ENCODE measurements around the gene AMPH.

DNA sequence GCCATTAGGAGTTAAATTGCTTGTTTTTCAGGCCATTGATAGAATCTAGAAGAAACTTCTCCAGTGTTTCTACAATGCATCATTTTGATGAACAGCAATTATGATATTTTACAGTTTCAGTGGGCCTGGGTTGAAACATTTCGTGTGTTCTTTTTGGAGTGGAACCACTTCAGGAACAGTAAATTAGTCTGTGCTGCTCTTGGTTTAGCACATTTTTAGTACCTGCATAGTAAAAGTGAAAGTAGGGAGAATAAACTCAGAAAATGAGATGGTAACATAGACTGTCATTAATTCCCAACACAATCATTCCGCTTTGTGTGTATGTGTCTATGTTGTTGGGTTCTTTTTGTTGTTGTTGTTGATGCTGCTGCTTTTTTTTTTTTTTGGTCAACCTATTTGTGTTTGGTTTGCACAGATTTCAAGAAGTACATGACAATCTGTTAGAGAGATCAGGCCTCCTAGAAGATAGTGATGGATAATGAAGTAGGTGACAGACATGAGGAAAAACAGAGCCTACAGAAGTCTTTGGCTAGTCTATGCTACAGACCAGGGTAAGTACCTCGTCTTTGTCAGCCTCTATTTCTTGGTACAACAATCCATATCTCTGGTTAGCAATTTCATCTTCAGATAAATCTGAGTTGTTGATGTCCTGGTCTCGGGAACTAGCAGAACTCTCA, 203.8 kb downstream of the AMPH start:
- TF ChIP-seq, protein P1, sequence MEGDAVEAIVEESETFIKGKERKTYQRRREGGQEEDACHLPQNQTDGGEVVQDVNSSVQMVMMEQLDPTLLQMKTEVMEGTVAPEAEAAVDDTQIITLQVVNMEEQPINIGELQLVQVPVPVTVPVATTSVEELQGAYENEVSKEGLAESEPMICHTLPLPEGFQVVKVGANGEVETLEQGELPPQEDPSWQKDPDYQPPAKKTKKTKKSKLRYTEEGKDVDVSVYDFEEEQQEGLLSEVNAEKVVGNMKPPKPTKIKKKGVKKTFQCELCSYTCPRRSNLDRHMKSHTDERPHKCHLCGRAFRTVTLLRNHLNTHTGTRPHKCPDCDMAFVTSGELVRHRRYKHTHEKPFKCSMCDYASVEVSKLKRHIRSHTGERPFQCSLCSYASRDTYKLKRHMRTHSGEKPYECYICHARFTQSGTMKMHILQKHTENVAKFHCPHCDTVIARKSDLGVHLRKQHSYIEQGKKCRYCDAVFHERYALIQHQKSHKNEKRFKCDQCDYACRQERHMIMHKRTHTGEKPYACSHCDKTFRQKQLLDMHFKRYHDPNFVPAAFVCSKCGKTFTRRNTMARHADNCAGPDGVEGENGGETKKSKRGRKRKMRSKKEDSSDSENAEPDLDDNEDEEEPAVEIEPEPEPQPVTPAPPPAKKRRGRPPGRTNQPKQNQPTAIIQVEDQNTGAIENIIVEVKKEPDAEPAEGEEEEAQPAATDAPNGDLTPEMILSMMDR (IDR thresholded peaks at IDR 0.05): no peak
- TF ChIP-seq, protein P2, sequence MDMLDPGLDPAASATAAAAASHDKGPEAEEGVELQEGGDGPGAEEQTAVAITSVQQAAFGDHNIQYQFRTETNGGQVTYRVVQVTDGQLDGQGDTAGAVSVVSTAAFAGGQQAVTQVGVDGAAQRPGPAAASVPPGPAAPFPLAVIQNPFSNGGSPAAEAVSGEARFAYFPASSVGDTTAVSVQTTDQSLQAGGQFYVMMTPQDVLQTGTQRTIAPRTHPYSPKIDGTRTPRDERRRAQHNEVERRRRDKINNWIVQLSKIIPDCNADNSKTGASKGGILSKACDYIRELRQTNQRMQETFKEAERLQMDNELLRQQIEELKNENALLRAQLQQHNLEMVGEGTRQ (CRISPR knock-in tag; IDR thresholded peaks at IDR 0.05): no peak
- TF ChIP-seq NFYB (CRISPR knock-in tag; conservative IDR thresholded peaks at IDR 0.05; ENCODE audit: low read depth) (no peak), JUN (CRISPR knock-in tag; IDR thresholded peaks at IDR 0.05) (no peak)
- TF ChIP-seq, protein P3, sequence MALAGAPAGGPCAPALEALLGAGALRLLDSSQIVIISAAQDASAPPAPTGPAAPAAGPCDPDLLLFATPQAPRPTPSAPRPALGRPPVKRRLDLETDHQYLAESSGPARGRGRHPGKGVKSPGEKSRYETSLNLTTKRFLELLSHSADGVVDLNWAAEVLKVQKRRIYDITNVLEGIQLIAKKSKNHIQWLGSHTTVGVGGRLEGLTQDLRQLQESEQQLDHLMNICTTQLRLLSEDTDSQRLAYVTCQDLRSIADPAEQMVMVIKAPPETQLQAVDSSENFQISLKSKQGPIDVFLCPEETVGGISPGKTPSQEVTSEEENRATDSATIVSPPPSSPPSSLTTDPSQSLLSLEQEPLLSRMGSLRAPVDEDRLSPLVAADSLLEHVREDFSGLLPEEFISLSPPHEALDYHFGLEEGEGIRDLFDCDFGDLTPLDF (CRISPR knock-in tag; IDR thresholded peaks at IDR 0.05): no peak
